Psoas muscle (tissue), 8 donors: ENCODE measurements around the gene PGS1. TPM values are rescaled to one million over a fixed set of nuclear protein-coding genes. Genes with fewer than 3 reads are reported as not detected.

Source experiments
- ATAC-seq, 4 donors: fragments of 200-7000 bp; cut with Tn5 transposase; one replicate each; pipeline ENCODE4 v1.9.1; 2020; ENCODE audit warnings: moderate library complexity in 3 of 4, mild to moderate bottlenecking in 2 of 4
- DNase-seq, 2 donors: peaks; one replicate each; pipeline ENCODE4 v3.0.0-alpha.2; 2020
- H3K27ac ChIP-seq: fragments of 200-600 bp; one replicate; pipeline ENCODE4 v1.8.0; 2022
- H3K27me3 ChIP-seq, 3 donors: fragments of 200-600 bp in 1 of 3; one replicate each; pipeline versions ENCODE4 v1.6.1 to v1.8.0; 2013 to 2022; ENCODE audit warnings: low read length in 2 of 3, mild to moderate bottlenecking in 2 of 3, moderate library complexity in 1 of 3; ENCODE audit not compliant: insufficient read depth in 3 of 3
- H3K36me3 ChIP-seq, 2 donors: fragments of 200-600 bp in 1 of 2; one replicate each; pipeline versions ENCODE4 v1.6.1 to v1.8.0; 2013 to 2022; ENCODE audit warnings: low read depth in 1 of 2, mild to moderate bottlenecking in 1 of 2, moderate library complexity in 1 of 2; ENCODE audit not compliant: insufficient read depth in 1 of 2
- H3K4me1 ChIP-seq: fragments of 200-600 bp; one replicate; pipeline ENCODE4 v1.8.0; 2022
- H3K4me3 ChIP-seq: fragments of 200-600 bp; one replicate; pipeline ENCODE4 v1.8.0; 2022; ENCODE audit warnings: mild to moderate bottlenecking
- H3K9me3 ChIP-seq: fragments of 200-600 bp; one replicate; pipeline ENCODE4 v1.8.0; 2022
- WGBS, 3 donors: extraction: QIAGEN DNeasy Blood & Tissue Kit; methylation state at CpG; one replicate each; pipeline versions ENCODE4 v1.1.6 to v1.1.7; 2013; 5-methylcytosine and 5-hydroxymethylcytosine counted together
- intact Hi-C, 2 donors: fragments of 100-400 bp; cut with DNase I; formaldehyde crosslinking; loops; one replicate each; pipeline versions ENCODE4 v1.11.0 to v1.14.2; 2022
- polyA plus RNA-seq, 3 donors: library from polyadenylated mRNA; stranded (reverse); fragments of 200-250 nt; gene quantifications; one replicate each; pipeline ENCODE4 v1.2.3, GENCODE V29; 2013
- total RNA-seq, 4 donors: library from RNA; stranded (reverse); fragmentation: NEBNext Ultra II Directional in 2 of 4; extraction: Animal tissue kit (Norgen Biotek cat#: 25700) in 2 of 4; gene quantifications; one replicate each; pipeline versions ENCODE4 v1.2.1 to v1.2.4, GENCODE V29; 2021 to 2023
- TF ChIP-seq, protein P1 (sequence below): fragments of 200-600 bp; IDR thresholded peaks from one replicate; pipeline ENCODE4 v1.8.0; 2022; ENCODE audit warnings: antibody characterized with exemption
- donor health status: healthy with polysubstance abuse.
- donor health status: DM: no; HTN: no; CAD: no; lungs with moderate emphysema.
- donor health status: Bipolar disorder and iron deficiency.
- donor health status: healthy.
- donor health status: DM: yes; HTN: yes; CAD: no.
- donor health status: DM: no; HTN: no; CAD: no.
- donor health status: DM: no; HTN: no; CAD: no.
- donor health status: DM: yes; HTN: yes; CAD: no.

PGS1 gene
- total and polyA plus RNA-seq, 7 donors = 10.2 to 24.2 (median 16.3) TPM

DNA sequence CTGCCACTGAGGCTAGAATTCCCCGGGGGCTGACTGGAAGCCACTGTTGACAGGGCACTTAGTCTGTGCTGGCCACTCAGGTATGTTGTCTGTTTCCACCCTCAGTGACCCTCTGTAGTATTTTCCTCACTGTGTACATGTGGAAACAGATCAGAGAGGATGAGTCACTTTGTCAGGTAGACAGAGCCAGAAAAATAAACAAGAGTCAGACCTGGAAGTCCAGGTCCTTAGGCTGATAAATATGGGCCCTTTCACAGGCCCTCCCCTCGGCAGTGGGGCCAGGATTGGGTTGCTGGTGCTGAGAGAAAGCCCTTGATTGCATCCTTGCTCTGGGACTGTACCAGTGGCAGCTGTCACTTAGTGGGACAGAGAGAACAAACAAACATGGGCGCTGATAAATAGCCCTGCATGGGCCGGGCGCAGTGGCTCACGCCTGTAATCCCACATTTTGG, 21.3 kb downstream of the PGS1 start:
- WGBS, 3 donors = 79 to 98% (median 79%) methylated on average over 6 of the region's 6 CpGs
- ATAC-seq (no peak), DNase-seq (no peak)
- H3K27ac ChIP-seq = peak overlapping the region; percentile 9
- intact Hi-C loops = no loop called here
- no peaks in the 10 kb centered on the region for H3K27me3 ChIP-seq
- peaks cover 7 to 79% of the 10 kb centered on the region in 2 donors for H3K36me3 ChIP-seq
- H3K9me3 ChIP-seq = no peaks in the 10 kb centered on the region
- TF ChIP-seq, protein P1, sequence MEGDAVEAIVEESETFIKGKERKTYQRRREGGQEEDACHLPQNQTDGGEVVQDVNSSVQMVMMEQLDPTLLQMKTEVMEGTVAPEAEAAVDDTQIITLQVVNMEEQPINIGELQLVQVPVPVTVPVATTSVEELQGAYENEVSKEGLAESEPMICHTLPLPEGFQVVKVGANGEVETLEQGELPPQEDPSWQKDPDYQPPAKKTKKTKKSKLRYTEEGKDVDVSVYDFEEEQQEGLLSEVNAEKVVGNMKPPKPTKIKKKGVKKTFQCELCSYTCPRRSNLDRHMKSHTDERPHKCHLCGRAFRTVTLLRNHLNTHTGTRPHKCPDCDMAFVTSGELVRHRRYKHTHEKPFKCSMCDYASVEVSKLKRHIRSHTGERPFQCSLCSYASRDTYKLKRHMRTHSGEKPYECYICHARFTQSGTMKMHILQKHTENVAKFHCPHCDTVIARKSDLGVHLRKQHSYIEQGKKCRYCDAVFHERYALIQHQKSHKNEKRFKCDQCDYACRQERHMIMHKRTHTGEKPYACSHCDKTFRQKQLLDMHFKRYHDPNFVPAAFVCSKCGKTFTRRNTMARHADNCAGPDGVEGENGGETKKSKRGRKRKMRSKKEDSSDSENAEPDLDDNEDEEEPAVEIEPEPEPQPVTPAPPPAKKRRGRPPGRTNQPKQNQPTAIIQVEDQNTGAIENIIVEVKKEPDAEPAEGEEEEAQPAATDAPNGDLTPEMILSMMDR = no peak
- no peak overlapping the region for H3K4me3 ChIP-seq
- H3K4me1 ChIP-seq = peaks cover 51% of the 10 kb centered on the region

DNA sequence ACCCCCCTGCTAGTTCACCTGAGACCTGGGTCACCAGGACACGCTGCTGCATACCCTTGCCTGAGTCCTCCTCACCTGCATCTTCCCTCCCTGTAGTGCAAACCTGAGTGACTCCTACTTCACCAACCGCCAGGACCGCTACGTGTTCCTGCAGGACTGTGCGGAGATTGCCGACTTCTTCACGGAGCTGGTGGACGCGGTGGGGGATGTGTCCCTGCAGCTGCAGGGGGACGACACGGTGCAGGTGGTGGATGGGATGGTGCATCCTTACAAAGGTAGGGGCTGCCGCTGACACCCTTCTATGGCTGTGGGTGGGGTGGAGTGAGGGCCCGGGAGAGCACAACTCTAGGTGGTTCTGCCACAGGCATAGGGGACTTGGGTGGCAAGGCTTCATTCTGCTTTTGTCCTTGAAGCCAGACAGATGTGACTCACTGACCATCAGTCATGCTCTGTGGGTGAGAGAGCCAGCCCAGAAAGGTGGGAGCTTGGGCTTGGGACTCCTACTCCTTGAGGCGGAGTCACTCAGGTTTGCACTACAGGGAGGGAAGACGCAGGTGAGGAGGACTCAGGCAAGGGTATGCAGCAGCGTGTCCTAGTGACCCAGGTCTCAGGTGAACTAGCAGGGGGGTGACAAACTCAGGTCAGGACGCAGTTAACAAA, 22.3 kb downstream of the PGS1 start:
- TF ChIP-seq, protein P1 = no peak
- 84 to 90% (median 90%) methylated on average over 17 of the region's 17 CpGs for WGBS, 3 donors
- peak overlapping the region; percentile 74 for H3K27ac ChIP-seq
- DNase-seq (no peak), ATAC-seq (peak in 1 of 4 donors; percentile 14)
- H3K27me3 ChIP-seq = no peaks in the 10 kb centered on the region
- H3K4me1 ChIP-seq = peaks cover 45% of the 10 kb centered on the region
- no peak overlapping the region for H3K4me3 ChIP-seq
- H3K36me3 ChIP-seq = peaks cover 7 to 83% of the 10 kb centered on the region in 2 donors
- no peaks in the 10 kb centered on the region for H3K9me3 ChIP-seq
- intact Hi-C loops = no loop called here

- Histone ChIP-seq H3K9me3 (no peaks in the 10 kb centered on the region), H3K4me3 (no peak overlapping the region), H3K27me3 (no peaks in the 10 kb centered on the region), H3K4me1 (peaks cover 43% of the 10 kb centered on the region), H3K27ac (peak overlapping the region; percentile 74), H3K36me3 (peaks cover 7 to 80% of the 10 kb centered on the region in 2 donors)
- intact Hi-C loops = no loop called here
- DNase-seq (no peak), ATAC-seq (peak in 2 of 4 donors; percentile 9 to 35)
- WGBS, 3 donors = 48 to 71% (median 62%) methylated on average over 6 of the region's 6 CpGs
- TF ChIP-seq, protein P1 = no peak
These were observed 22.8 kb downstream of the PGS1 start for GRCh38 chr17:78401246-78401645.

- Histone ChIP-seq H3K27ac (peak overlapping the region; percentile 74), H3K4me3 (no peak overlapping the region), H3K4me1 (peaks cover 43% of the 10 kb centered on the region), H3K36me3 (peaks cover 7 to 79% of the 10 kb centered on the region in 2 donors), H3K27me3 (no peaks in the 10 kb centered on the region), H3K9me3 (no peaks in the 10 kb centered on the region)
- whole genome bisulfite sequencing, 3 donors = 50 to 83% (median 75%) methylated on average over 6 to 8 of the region's 8 CpGs
- ATAC-seq (no peak), DNase-seq (no peak)
- intact Hi-C loops = no loop called here
- TF ChIP-seq, protein P1 = no peak
These were observed 23.4 kb downstream of the PGS1 start for GRCh38 chr17:78401891-78402290.

- 93 to 98% (median 96%) methylated on average over 14 of the region's 14 CpGs for WGBS, 3 donors
- intact Hi-C loops = no loop called here
These were observed 25.4 kb downstream of the PGS1 start for GRCh38 chr17:78403822-78404221.

More at GRCh38 chr17:78403822-78404221, 25.4 kb downstream of the PGS1 start:
- Histone ChIP-seq H3K9me3 (no peaks in the 10 kb centered on the region), H3K27ac (no peak overlapping the region), H3K36me3 (peaks cover 7 to 70% of the 10 kb centered on the region in 2 donors), H3K4me3 (no peak overlapping the region), H3K27me3 (no peaks in the 10 kb centered on the region), H3K4me1 (peaks cover 41% of the 10 kb centered on the region)
- DNase-seq (no peak), ATAC-seq (no peak)
- TF ChIP-seq, protein P1 = no peak
